HG03060 (cell line): ENCODE results near the gene KIF22.
"Not testable (repeated sequence)": the region's sequence is repeated elsewhere in the genome, so short reads cannot be mapped to it uniquely, and the experiment has no call there.

ENCODE experiments used
- ATAC-seq: cut with Tn5 transposase; IDR thresholded peaks from one replicate; pipeline ENCODE4 v1.9.1; 2021; ENCODE audit warnings: low read depth, moderate number of reproducible peaks; ENCODE audit not compliant: unreplicated experiment

The KIF22 gene

DNA sequence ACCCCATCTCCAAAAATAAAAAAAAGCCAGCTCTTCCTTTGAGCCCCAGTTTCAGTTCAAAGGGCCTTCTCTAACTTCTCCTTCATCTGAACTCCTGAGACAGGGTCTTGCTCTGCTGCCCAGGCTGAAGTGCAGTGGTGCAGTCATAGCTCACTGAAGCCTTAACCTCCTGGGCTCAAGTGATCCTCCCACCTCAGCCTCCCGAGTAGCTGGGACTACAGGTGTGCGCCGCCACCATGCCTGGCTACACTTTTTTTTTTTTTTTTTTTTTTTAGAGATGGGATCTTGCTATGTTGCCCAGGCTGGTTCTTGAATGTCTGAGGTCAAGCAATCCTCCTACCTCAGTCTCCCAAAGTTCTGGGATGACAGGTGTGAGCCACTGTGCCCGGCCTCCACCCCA, 42.7 kb downstream of the KIF22 start:
- not testable (repeated sequence) for ATAC-seq

DNA sequence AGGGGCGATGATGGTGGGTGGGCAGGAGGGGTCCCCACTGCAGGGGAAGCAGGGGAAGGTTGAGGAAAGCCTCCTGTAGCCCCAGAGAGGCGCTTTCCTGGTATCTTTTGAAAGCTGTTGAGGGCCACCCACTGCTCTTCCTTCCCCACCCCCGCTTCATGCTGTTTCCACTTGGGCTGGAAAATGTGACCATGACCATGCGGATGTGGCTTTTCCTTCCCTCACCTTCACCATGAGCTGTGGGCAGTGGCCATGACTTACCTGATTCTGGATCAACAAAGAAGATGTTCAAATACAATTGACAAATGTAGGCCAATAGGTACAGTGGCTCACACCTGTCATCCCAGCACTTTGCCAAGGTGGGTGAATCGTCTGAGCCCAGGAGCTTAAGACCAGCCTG, 43.5 kb downstream of the KIF22 start:
- ATAC-seq = no peak

DNA sequence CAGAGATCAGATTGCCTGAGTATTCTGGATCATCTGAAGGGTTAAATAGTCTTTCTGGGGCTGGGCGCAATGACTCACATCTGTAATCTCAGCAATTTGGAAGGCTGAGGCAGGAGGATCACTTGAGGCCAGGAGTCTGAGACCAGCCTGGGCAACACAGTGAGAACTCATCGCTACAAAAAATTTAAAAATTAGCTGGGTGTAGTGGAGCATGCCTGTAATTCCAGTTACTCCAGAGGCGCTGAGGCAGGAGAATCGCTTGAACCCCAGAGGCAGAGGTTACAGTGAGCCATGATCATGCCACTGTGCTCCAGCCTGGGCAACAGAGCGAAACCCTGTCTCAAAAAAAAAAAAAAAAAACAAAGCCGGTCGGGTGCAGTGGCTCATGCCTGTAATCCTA, 45.4 kb downstream of the KIF22 start:
- ATAC-seq = no peak

DNA sequence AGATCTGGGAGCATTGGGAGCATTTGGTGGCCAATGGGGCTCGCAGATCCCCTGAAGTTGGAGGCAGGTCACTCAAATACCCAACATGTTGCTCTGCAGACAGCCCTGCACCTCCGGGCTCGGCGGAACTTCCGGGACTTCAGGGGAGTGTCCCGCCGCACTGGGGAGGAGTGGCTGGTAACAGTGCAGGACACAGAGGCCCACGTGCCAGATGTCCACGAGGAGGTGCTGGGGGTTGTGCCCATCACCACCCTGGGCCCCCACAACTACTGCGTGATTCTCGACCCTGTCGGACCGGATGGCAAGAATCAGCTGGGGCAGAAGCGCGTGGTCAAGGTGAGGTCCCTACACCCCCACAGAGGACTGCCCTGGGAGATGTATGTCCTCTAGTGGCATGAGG, 46.1 kb downstream of the KIF22 start:
- no peak for ATAC-seq

GRCh38 chr16:29837841-29838240, 47.3 kb downstream of the KIF22 start:
- ATAC-seq = no peak

DNA sequence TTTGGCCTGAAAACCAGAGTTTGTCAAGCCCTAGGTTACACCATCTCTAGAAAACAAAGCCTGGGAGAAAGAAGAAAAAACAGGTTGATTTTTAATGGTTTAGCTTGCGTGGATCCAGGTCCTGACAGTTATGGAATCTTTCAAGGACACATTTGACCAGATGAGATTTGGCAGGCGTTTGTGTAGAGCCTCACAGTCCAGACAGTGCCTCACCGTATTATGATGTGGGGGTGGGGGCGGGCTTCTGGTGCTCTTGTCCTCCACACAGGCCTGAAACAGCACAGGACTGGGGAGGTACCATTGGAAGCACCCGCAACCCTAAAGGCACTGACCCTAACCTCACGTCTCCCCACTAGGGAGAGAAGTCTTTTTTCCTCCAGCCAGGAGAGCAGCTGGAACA, 49.3 kb downstream of the KIF22 start:
- no peak for ATAC-seq

- ATAC-seq = no peak
These were observed 49.7 kb downstream of the KIF22 start for GRCh38 chr16:29840240-29840639.

DNA sequence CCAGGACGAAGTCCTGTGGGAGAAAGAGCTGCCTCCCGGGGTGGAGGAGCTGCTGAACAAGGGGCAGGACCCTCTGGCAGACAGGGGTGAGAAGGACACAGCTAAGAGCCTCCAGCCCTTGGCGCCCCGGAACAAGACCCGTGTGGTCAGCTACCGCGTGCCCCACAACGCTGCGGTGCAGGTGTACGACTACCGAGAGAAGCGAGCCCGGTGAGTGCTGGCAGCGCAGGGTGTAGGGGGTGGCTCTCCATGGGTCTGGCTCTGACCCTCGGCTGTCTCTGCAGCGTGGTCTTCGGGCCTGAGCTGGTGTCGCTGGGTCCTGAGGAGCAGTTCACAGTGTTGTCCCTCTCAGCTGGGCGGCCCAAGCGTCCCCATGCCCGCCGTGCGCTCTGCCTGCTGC, 51.1 kb downstream of the KIF22 start:
- no peak for ATAC-seq

- no peak for ATAC-seq
These were observed 52.3 kb downstream of the KIF22 start for GRCh38 chr16:29842732-29843346.

DNA sequence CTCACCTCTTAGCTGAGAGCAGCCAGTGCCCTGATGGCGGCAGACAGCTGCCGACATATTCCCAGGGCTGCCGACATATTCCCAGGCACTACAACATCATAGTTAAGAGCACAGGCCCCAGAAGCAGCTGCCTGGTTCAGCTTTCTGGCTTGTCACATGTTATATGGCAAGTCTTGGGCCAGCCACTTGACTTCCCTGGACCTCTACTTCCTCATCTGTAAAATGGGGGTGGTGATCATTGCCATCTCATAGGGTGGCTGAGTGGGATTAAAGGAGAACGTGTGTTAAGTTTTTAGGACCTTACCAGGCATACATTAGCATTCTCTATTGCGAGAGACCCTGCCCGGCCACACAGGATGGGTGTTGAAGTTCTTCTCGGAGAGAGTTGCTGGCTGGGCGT, 53.4 kb downstream of the KIF22 start:
- ATAC-seq = no peak

DNA sequence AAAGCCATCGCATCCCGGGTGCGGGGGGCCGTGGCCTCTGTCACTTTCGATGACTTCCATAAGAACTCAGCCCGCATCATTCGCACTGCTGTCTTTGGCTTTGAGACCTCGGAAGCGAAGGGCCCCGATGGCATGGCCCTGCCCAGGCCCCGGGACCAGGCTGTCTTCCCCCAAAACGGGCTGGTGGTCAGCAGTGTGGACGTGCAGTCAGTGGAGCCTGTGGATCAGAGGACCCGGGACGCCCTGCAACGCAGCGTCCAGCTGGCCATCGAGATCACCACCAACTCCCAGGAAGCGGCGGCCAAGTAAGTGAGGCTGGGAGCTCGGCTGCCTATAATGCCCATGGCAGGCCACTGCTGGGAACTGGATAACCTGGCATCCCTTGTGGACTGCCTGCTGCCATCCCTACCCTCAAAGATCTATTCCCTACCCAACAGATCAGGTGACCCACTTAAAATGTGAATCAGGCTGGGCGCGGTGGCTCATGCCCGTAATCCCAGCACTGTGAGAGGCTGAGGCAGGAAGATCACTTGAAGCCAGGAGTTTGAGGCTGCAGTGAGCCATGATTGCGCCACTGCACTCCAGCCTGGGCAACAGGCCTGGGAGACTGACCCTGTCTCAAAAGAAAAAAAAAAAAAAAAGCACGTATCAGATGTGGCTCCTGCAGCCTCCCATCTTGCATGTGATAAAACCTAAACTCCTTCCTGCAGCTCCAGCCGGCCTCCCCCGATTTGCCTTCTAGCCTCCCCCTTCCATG, 54.2 kb downstream of the KIF22 start:
- no peak for ATAC-seq

- no peak for ATAC-seq
These were observed 55.1 kb downstream of the KIF22 start for GRCh38 chr16:29845656-29846055.

DNA sequence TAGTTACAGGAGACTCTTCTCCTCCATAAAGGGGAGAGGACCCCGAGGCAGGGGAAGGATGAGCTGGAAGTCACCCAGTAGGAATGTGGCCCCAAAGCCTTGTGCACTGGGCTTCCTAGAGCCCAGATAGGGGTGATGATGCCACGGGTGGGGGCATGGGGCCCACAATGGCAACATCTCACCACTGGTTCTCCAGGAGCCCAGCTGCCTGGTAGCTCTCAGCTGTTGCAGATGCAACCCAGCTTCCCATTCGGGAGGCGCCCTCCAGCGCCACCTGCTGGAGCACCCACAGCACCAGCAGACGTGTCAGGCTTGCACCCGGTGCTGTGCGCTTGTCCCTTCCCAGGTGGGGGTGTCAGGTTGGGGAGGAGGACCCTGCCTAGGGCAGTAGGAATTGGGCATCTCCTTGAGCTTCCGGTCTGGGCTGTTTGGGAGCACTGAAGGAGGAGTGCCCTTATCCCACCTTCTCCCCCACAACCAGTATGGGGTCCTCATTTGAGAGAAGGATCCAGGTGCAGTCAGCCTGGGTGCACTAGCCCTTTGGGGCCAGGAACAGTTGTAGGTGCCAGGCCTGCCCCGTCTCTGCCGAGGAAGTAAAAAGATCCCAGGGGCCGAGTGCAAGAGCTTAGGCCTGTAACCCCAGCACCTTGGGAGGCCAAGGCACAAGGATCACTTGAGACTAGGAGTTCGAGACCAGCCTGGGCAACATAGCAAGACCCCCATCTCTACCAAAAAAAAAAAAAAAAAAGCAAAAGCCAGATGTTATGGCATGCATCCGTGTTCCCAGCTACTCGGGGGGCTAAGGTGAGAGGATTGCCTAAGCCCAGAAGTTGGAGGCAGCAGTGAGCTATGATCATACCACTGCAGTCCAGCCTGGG, 58.1 kb downstream of the KIF22 start:
- no peak for ATAC-seq

GRCh38 chr16:29849505-29849904, 59.0 kb downstream of the KIF22 start:
- ATAC-seq = no peak

DNA sequence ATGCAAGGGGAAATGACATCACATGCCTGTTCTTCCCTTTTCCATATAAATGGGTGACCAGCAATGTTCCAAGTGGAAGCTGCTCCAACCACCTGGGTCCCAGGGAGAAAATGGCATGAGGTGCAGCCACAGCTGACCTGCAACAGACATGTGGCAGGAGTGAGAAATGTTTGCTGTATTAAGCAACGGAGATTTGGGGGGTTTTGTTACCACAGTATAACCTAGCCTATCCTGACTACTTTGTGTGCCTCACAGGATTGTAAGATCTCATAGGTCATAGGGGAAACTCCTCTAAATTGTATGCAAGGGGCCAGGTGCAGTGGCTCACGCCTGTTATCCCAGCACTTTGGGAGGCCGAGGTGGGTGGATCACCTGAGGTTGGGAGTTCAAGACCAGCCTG, 60.4 kb downstream of the KIF22 start:
- ATAC-seq = no peak

DNA sequence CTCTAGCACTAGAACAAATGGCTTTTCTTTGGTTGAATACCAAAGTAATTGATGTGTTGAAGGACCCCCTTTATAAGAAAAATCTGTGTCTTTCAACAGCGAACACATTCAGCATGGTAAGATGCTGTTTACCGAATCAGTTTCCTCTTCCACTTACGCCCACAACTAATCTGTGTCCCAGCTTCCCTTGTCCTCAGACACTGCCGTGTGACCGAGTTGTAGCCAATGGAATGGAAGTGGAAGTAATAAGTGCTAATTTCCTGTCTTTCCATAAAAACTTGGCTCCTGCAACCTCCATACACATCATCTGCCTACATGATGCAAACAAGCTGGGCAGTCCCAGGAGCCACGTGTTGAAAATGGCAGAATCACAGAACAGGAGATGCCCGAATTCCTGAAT, 62.1 kb downstream of the KIF22 start:
- ATAC-seq = no peak

DNA sequence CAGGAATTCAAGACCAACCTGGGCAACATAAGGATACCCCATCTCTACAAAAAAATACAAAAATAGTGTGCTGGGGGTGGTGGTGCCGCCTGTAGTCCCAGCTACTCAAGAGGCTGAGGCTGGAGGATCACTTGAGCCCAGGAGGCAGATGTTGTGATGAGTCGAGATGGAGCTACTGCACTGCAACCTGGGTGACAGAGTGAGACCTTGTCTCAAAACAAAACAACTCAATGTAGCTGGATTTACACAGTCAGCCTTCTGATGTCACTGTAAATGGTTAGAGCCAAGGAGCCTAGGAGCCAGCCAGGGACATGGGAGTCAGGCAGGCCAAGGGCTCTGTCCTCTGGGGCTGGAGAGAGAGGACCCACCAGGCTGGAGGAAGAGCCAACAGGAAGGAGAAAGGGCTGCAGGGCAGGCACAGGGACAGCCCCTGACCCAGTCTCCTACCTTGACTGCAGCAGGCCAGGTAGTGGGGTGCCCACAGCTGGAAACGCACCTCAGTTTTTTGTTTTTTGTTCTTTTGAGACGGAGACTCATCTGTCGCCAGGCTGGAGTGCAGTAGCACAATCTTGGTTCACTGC, 64.1 kb downstream of the KIF22 start:
- no peak for ATAC-seq
